Ishikawa (cell line): Measurements from ENCODE around the gene ADH6.

Experiments
- EP300 ChIP-seq: IDR thresholded peaks from 2 replicates; pipeline ENCODE4 v1.6.1; 2012; ENCODE audit warnings: borderline replicate concordance
- REST ChIP-seq: IDR thresholded peaks from 2 replicates; pipeline ENCODE4 v1.6.1; 2012; ENCODE audit warnings: low read depth, mild to moderate bottlenecking
- TF ChIP-seq, protein P1 (sequence below): IDR thresholded peaks from 2 replicates; pipeline ENCODE4 v1.6.1; 2012

- TF ChIP-seq REST (no peak), EP300 (no peak)
- TF ChIP-seq, protein P1, sequence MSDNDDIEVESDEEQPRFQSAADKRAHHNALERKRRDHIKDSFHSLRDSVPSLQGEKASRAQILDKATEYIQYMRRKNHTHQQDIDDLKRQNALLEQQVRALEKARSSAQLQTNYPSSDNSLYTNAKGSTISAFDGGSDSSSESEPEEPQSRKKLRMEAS: no peak
These were observed 59.3 kb downstream of the ADH6 start for GRCh38 chr4:99159699-99160098.
